IMR-90 (cell line): ENCODE data around the gene SMIM5. TPM values are rescaled to one million over a fixed set of nuclear protein-coding genes. Genes with fewer than 3 reads are reported as not detected.

Experiments used
- ATAC-seq: fragments of 200-7000 bp; cut with Tn5 transposase; 2 replicates; pipeline ENCODE4 v1.9.1; 2020; ENCODE audit warnings: low read depth, mild to moderate bottlenecking, moderate library complexity
- BruUV-seq: library from RNA; stranded (reverse); fragments of 400-500 nt; replicated peaks from 2 replicates; lab custom pipeline; 2021; lab: Mats Ljungman, UMichigan
- CTCF ChIA-PET: fragments of 300-600 bp; formaldehyde crosslinking; extraction: SDS; loops from one replicate; lab custom pipeline; 2021; ENCODE audit warnings: antibody characterized with exemption; lab: Yijun Ruan, JAX
- POLR2A ChIA-PET: fragments of 300-600 bp; sonication (Branson Sonifier 250); formaldehyde crosslinking; loops from one replicate; lab custom pipeline; 2022; ENCODE audit warnings: antibody characterized with exemption; ENCODE audit not compliant: unreplicated experiment; lab: Charles Lee
- DNase-seq: peaks from one replicate; pipeline ENCODE4 v3.0.0; 2013
- H2AFZ ChIP-seq: replicated peaks from 2 replicates; pipeline ENCODE3; 2013; ENCODE audit warnings: low read length, mild to moderate bottlenecking; ENCODE audit not compliant: poor library complexity
- H2AK5ac ChIP-seq: 2 replicates; pipeline ENCODE4 v1.6.1; 2013; ENCODE audit warnings: low read depth, low read length, inconsistent platforms
- H2AK9ac ChIP-seq: replicated peaks from 2 replicates; pipeline ENCODE3; 2013; ENCODE audit warnings: mild to moderate bottlenecking, low read depth, low read length, moderate library complexity; ENCODE audit not compliant: poor library complexity
- H2BK120ac ChIP-seq: 2 replicates; pipeline ENCODE4 v1.6.1; 2013; ENCODE audit warnings: low read depth, low read length, inconsistent platforms
- H2BK15ac ChIP-seq: 3 replicates; pipeline ENCODE4 v1.6.1; 2013; ENCODE audit warnings: low read depth, low read length, inconsistent platforms
- H2BK20ac ChIP-seq: 2 replicates; pipeline ENCODE4 v1.6.1; 2013; ENCODE audit warnings: low read depth, mild to moderate bottlenecking, inconsistent platforms, low read length, moderate library complexity
- H2BK5ac ChIP-seq: 2 replicates; pipeline ENCODE4 v1.6.1; 2013; ENCODE audit warnings: mild to moderate bottlenecking, low read depth, low read length, inconsistent platforms; ENCODE audit not compliant: poor library complexity, severe bottlenecking
- H3K14ac ChIP-seq: replicated peaks from 2 replicates; pipeline ENCODE4 v1.6.1; 2013; ENCODE audit warnings: low read depth, low read length, inconsistent platforms
- H3K18ac ChIP-seq: 2 replicates; pipeline ENCODE4 v1.6.1; 2013; ENCODE audit warnings: low read depth, low read length, control low read depth
- H3K23ac ChIP-seq: 2 replicates; pipeline ENCODE4 v1.6.1; 2013; ENCODE audit warnings: low read depth, low read length, inconsistent platforms
- H3K27ac ChIP-seq: 2 replicates; pipeline ENCODE4 v1.5.1; 2013; ENCODE audit warnings: mild to moderate bottlenecking, control low read depth, low read length; ENCODE audit not compliant: insufficient read depth
- H3K27me3 ChIP-seq: 2 replicates; pipeline ENCODE4 v1.6.1; 2013; ENCODE audit warnings: low read length; ENCODE audit not compliant: control insufficient read depth, insufficient read depth
- H3K36me3 ChIP-seq: 2 replicates; pipeline ENCODE4 v1.6.1; 2013; ENCODE audit warnings: low read length, mixed read lengths; ENCODE audit not compliant: control insufficient read depth, insufficient read depth
- H3K4ac ChIP-seq: 2 replicates; pipeline ENCODE4 v1.6.1; 2013; ENCODE audit warnings: low read depth, low read length, inconsistent platforms
- H3K4me1 ChIP-seq: 2 replicates; pipeline ENCODE4 v1.6.1; 2013; ENCODE audit warnings: low read length, mixed read lengths; ENCODE audit not compliant: control insufficient read depth, insufficient read depth
- H3K4me2 ChIP-seq: 2 replicates; pipeline ENCODE4 v1.6.1; 2013; ENCODE audit warnings: low read depth, mild to moderate bottlenecking, control low read depth, low read length, moderate library complexity
- H3K4me3 ChIP-seq: 2 replicates; pipeline ENCODE4 v1.5.1; 2013; ENCODE audit warnings: low read depth, mild to moderate bottlenecking, control low read depth, low read length, moderate library complexity; ENCODE audit not compliant: insufficient read depth
- H3K56ac ChIP-seq: 2 replicates; pipeline ENCODE4 v1.6.1; 2013; ENCODE audit warnings: low read length, inconsistent platforms; ENCODE audit not compliant: insufficient read depth; ENCODE audit errors: extremely low read depth
- H3K79me1 ChIP-seq, 2 experiments: 2 replicates each; pipeline ENCODE4 v1.6.1; 2013; ENCODE audit warnings: low read length in 2 of 2, inconsistent platforms in 1 of 2, low read depth in 1 of 2
- H3K9ac ChIP-seq: 2 replicates; pipeline ENCODE4 v1.6.1; 2013; ENCODE audit warnings: low read depth, low read length, control low read depth
- H3K9me1 ChIP-seq: 2 replicates; pipeline ENCODE4 v1.6.1; 2013; ENCODE audit warnings: low read length, inconsistent platforms; ENCODE audit not compliant: insufficient read depth
- H3K9me3 ChIP-seq: 2 replicates; pipeline ENCODE4 v1.6.1; 2013; ENCODE audit warnings: low read length; ENCODE audit not compliant: control insufficient read depth, insufficient read depth
- H4K20me1 ChIP-seq: 2 replicates; pipeline ENCODE4 v1.6.1; 2013; ENCODE audit warnings: low read length, inconsistent platforms; ENCODE audit not compliant: insufficient read depth
- H4K5ac ChIP-seq: 2 replicates; pipeline ENCODE4 v1.6.1; 2013; ENCODE audit warnings: mild to moderate bottlenecking, low read depth, low read length, control low read depth
- H4K8ac ChIP-seq, 2 experiments: 2 replicates each; pipeline ENCODE4 v1.6.1; 2013; ENCODE audit warnings: low read depth in 2 of 2, low read length in 2 of 2, control low read depth in 1 of 2, inconsistent platforms in 1 of 2
- H4K91ac ChIP-seq: 2 replicates; pipeline ENCODE4 v1.6.1; 2013; ENCODE audit warnings: low read depth, low read length, inconsistent platforms; ENCODE audit not compliant: insufficient read depth
- BHLHE40 ChIP-seq: fragments of 150-350 bp; IDR thresholded peaks from 2 replicates; pipeline ENCODE4 v1.6.1; 2016; ENCODE audit warnings: mild to moderate bottlenecking, low read depth, low read length
- CEBPB ChIP-seq: IDR thresholded peaks from 2 replicates; pipeline ENCODE4 v1.6.1; 2012; ENCODE audit warnings: low read depth, low read length, improper control_type of control experiment
- CHD1 ChIP-seq: IDR thresholded peaks from 2 replicates; pipeline ENCODE4 v1.6.1; 2012; ENCODE audit warnings: low read depth, low read length, improper control_type of control experiment
- CTCF ChIP-seq: conservative IDR thresholded peaks from 2 replicates; pipeline ENCODE4 v1.5.1; 2012; ENCODE audit warnings: mild to moderate bottlenecking, low read depth, low read length, improper control_type of control experiment
- FOS ChIP-seq: fragments of 150-350 bp; IDR thresholded peaks from 2 replicates; pipeline ENCODE4 v1.6.1; 2016; ENCODE audit warnings: low read depth, low read length
- MAFK ChIP-seq: IDR thresholded peaks from 2 replicates; pipeline ENCODE4 v1.6.1; 2012; ENCODE audit warnings: low read depth, low read length, improper control_type of control experiment
- MAZ ChIP-seq: IDR thresholded peaks from 2 replicates; pipeline ENCODE4 v1.6.1; 2012; ENCODE audit warnings: low read depth, mild to moderate bottlenecking, low read length, improper control_type of control experiment, moderate library complexity, borderline replicate concordance
- MXI1 ChIP-seq: IDR thresholded peaks from 2 replicates; pipeline ENCODE4 v1.6.1; 2012; ENCODE audit warnings: low read depth, mild to moderate bottlenecking, low read length, moderate library complexity, borderline replicate concordance
- NFE2L2 ChIP-seq: fragments of 150-350 bp; IDR thresholded peaks from 2 replicates; pipeline ENCODE4 v1.6.1; 2016; ENCODE audit warnings: low read depth, mild to moderate bottlenecking, low read length
- POLR2A ChIP-seq: IDR thresholded peaks from 2 replicates; pipeline ENCODE4 v1.6.1; 2012; ENCODE audit warnings: mild to moderate bottlenecking, low read depth, low read length
- RAD21 ChIP-seq: IDR thresholded peaks from 2 replicates; pipeline ENCODE4 v1.6.1; 2012; ENCODE audit warnings: low read length, improper control_type of control experiment
- RCOR1 ChIP-seq: IDR thresholded peaks from 2 replicates; pipeline ENCODE4 v1.6.1; 2012; ENCODE audit warnings: mild to moderate bottlenecking, low read length, improper control_type of control experiment; ENCODE audit not compliant: insufficient replicate concordance
- RFX5 ChIP-seq: IDR thresholded peaks from 2 replicates; pipeline ENCODE4 v1.8.0; 2012; ENCODE audit warnings: low read depth, mild to moderate bottlenecking, low read length, moderate library complexity
- SMC3 ChIP-seq: fragments of 150-350 bp; IDR thresholded peaks from 2 replicates; pipeline ENCODE4 v1.6.1; 2016; ENCODE audit warnings: low read depth, mild to moderate bottlenecking, antibody characterized with exemption, low read length, moderate library complexity
- USF2 ChIP-seq: fragments of 150-350 bp; IDR thresholded peaks from 2 replicates; pipeline ENCODE4 v1.6.1; 2017; ENCODE audit warnings: mild to moderate bottlenecking, antibody characterized with exemption, low read length, low read depth
- WGBS, 2 experiments: methylation state at CpG; one replicate each; pipeline versions ENCODE4 v1.1.5 to v1.1.7; 2013; ENCODE audit warnings: missing lambda C conversion rate in 2 of 2; ENCODE audit not compliant: insufficient read length in 1 of 2; ENCODE audit errors: extremely low coverage in 2 of 2; 5-methylcytosine and 5-hydroxymethylcytosine counted together
- dilution Hi-C: fragments of 300-500 bp; cut with HindIII; formaldehyde crosslinking; loops from one replicate; pipeline ENCODE4 v1.14.3; 2018; ENCODE audit warnings: low sequenced_read_pairs; ENCODE audit not compliant: unreplicated experiment
- in situ Hi-C: fragments of 300-500 bp; cut with MboI; formaldehyde crosslinking; loops from 3 replicates; pipeline ENCODE4 v1.14.3; 2019; ENCODE audit warnings: low sequenced_read_pairs, inconsistent platforms, mixed read lengths
- intact Hi-C: fragments of 100-400 bp; cut with micrococcal nuclease; formaldehyde crosslinking; loops from 2 replicates; pipeline ENCODE4 v1.10.0; 2022
- polyA plus RNA-seq, 3 experiments: library from polyadenylated mRNA; depleted of rRNA; stranded (reverse); fragments of >200 nt; gene quantifications; 2 replicates each; pipeline ENCODE4 v1.2.3, GENCODE V29; 2012; ENCODE audit warnings: low replicate concordance in 1 of 3
- total RNA-seq: library from RNA; depleted of rRNA; stranded (reverse); fragments of >200 nt; gene quantifications from 2 replicates; pipeline ENCODE4 v1.2.3, GENCODE V29; 2012
- TF ChIP-seq, protein P1 (sequence below): fragments of 150-350 bp; IDR thresholded peaks from 2 replicates; pipeline ENCODE4 v1.6.1; 2016; ENCODE audit warnings: low read depth, mild to moderate bottlenecking, low read length, moderate library complexity, borderline replicate concordance

SMIM5 gene
- total and polyA plus RNA-seq, 2 of the 4 experiments (the other 2 are of a cell fraction) = not detected

GRCh38 chr17:75647061-75647460 lies 13.8 kb downstream of the SMIM5 start:
- BruUV-seq = no TSS peak
- ATAC-seq (no peak), DNase-seq (no peak)
- Histone ChIP-seq H2AK5ac (no peak overlapping the region), H2BK120ac (no peak overlapping the region), H3K27me3 (no peaks in the 10 kb centered on the region), H3K9ac (no peak overlapping the region), H3K36me3 (peaks cover 27% of the 10 kb centered on the region), H3K4me3 (no peak overlapping the region), H2AK9ac (no peak overlapping the region), H3K9me1 (no peaks in the 10 kb centered on the region), H2BK15ac (no peak overlapping the region), H3K56ac (no peak overlapping the region), H2AFZ (no peak overlapping the region), H2BK5ac (no peak overlapping the region), H4K91ac (no peak overlapping the region), H2BK20ac (no peak overlapping the region), H3K79me1 (no peaks in the 10 kb centered on the region; a peak in 1 of 4 replicates), H3K4ac (no peak overlapping the region), H3K18ac (no peak overlapping the region), H4K20me1 (no peaks in the 10 kb centered on the region), H3K4me2 (no peak overlapping the region), H4K8ac (no peak overlapping the region), H3K27ac (no peak overlapping the region), H3K9me3 (no peaks in the 10 kb centered on the region), H3K4me1 (no peaks in the 10 kb centered on the region), H3K23ac (no peak overlapping the region), H4K5ac (no peak overlapping the region), H3K14ac (no peak overlapping the region)
- intact Hi-C loops (no loop called here), dilution Hi-C loops (no loop called here), in situ Hi-C loops (no loop called here)
- ChIA-PET CTCF (interaction anchor here (0.9 kb wide), 1 partner anchor 100 kb away, joined by 3 read pairs; no protein-coding TSS in a partner anchor), POLR2A (no interaction called here)
- no peak for TF ChIP-seq BHLHE40
- no peak for TF ChIP-seq RCOR1
- TF ChIP-seq MAZ = no peak
- TF ChIP-seq, protein P1, sequence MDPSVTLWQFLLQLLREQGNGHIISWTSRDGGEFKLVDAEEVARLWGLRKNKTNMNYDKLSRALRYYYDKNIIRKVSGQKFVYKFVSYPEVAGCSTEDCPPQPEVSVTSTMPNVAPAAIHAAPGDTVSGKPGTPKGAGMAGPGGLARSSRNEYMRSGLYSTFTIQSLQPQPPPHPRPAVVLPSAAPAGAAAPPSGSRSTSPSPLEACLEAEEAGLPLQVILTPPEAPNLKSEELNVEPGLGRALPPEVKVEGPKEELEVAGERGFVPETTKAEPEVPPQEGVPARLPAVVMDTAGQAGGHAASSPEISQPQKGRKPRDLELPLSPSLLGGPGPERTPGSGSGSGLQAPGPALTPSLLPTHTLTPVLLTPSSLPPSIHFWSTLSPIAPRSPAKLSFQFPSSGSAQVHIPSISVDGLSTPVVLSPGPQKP = no peak
- no peak for TF ChIP-seq SMC3
- TF ChIP-seq POLR2A = no peak
- no peak for TF ChIP-seq RAD21
- no peak for TF ChIP-seq USF2
- TF ChIP-seq MAFK = no peak
- TF ChIP-seq NFE2L2 = no peak
- no peak for TF ChIP-seq CEBPB
- no peak for TF ChIP-seq RFX5
- TF ChIP-seq FOS = no peak
- no peak for TF ChIP-seq CHD1
- no peak for TF ChIP-seq MXI1
- no peak for TF ChIP-seq CTCF
- 94% methylated on average over 3 of the region's 7 CpGs; no CpG with 5 or more reads in 1 of the 2 experiments for WGBS, 2 experiments
